HG03439 (cell line): Measurements from ENCODE around the gene CXCL5.
"Not testable (repeated sequence)": the region's sequence is repeated elsewhere in the genome, so short reads cannot be mapped to it uniquely, and the experiment has no call there.

Experiments
- ATAC-seq: cut with Tn5 transposase; IDR thresholded peaks from one replicate; pipeline ENCODE4 v1.9.1; 2021; ENCODE audit warnings: mild to moderate bottlenecking, moderate library complexity; ENCODE audit not compliant: unreplicated experiment

The CXCL5 gene

GRCh38 chr4:74015126-74015780 is 16.8 kb upstream of the CXCL5 start:
- ATAC-seq: no peak

- no peak for ATAC-seq
Measured at GRCh38 chr4:74014332-74014731, 15.9 kb upstream of the CXCL5 start.

GRCh38 chr4:74013264-74013663 is 14.8 kb upstream of the CXCL5 start:
- ATAC-seq: no peak

- no peak for ATAC-seq
Measured at GRCh38 chr4:74012130-74012529, 13.7 kb upstream of the CXCL5 start.

- no peak for ATAC-seq
Measured at GRCh38 chr4:74009307-74009706, 10.8 kb upstream of the CXCL5 start.

GRCh38 chr4:74006009-74006476 is 7.6 kb upstream of the CXCL5 start:
- no peak for ATAC-seq

GRCh38 chr4:74005528-74005927 is 7.1 kb upstream of the CXCL5 start:
- ATAC-seq: no peak

- ATAC-seq: no peak
Measured at GRCh38 chr4:74004668-74005067, 6.2 kb upstream of the CXCL5 start.

- ATAC-seq: no peak
Measured at GRCh38 chr4:74000301-74000700, 1.8 kb upstream of the CXCL5 start.

- ATAC-seq: no peak
Measured at GRCh38 chr4:73992050-73992449, 6.4 kb downstream of the CXCL5 start.

GRCh38 chr4:73991742-73992000 is 6.8 kb downstream of the CXCL5 start:
- ATAC-seq: no peak

- no peak for ATAC-seq
Measured at GRCh38 chr4:73990988-73991741, 7.3 kb downstream of the CXCL5 start.

- ATAC-seq: no peak
Measured at GRCh38 chr4:73989928-73990327, 8.5 kb downstream of the CXCL5 start.

- ATAC-seq: no peak
Measured at GRCh38 chr4:73989031-73989430, 9.4 kb downstream of the CXCL5 start.

GRCh38 chr4:73988061-73988460 is 10.4 kb downstream of the CXCL5 start, which contains the start of gene PPBP:
TSS of gene PPBP (minus strand) at chr4:73988190. CDS start at chr4:73988103, 87 bp downstream.
- no peak for ATAC-seq

- ATAC-seq: no peak
Measured at GRCh38 chr4:73985528-73985852, 13.0 kb downstream of the CXCL5 start.

- no peak for ATAC-seq
Measured at GRCh38 chr4:73984736-73985527, 13.5 kb downstream of the CXCL5 start.

- not testable (repeated sequence) for ATAC-seq
Measured at GRCh38 chr4:73981175-73981574, 17.3 kb downstream of the CXCL5 start.

GRCh38 chr4:73979407-73979957 is 19.0 kb downstream of the CXCL5 start:
- ATAC-seq: no peak

GRCh38 chr4:73978886-73979285 is 19.6 kb downstream of the CXCL5 start:
- no peak for ATAC-seq

GRCh38 chr4:73976716-73977115 is 21.8 kb downstream of the CXCL5 start:
- no peak for ATAC-seq

GRCh38 chr4:73976217-73976616 is 22.3 kb downstream of the CXCL5 start:
- ATAC-seq: no peak
